ENCODE measurements around the gene ZNF624.
"Not testable (repeated sequence)": the region's sequence is repeated elsewhere in the genome, so short reads cannot be mapped to it uniquely, and the experiment has no call there.

Gene ZNF624

DNA sequence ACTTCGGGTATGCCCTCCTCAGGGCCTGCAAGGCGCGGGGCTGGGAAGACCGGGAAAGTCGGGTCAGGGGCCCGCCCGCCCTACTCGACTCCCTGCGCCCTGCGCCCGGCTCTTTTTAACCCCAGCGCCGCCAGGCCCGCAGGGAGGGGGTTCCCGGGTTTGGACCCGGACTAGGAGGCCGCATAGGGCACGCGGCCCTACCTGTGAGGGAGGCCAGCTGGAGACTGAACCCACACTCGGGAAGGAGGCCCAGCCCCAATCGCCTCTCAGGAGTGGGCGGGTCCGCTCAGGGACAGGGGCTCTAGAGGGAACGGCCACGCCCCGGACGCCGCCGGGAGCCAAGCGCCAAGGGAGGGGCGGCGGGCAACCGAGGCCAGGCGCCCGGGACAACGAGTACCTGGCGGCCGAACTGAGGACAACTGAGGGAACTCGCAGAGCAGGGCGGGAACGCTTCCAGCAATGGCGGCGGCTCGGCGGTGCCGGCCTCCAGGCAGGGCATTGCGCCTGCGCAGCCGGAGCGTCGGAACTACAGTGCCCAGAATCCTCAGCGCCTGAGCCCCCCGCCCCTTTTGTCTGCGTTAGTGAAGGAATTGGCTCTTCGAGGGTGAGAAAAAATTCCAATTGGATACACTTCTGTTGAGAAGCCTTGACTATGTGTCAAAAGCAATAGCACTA, at the start of gene ZNF624:
Gene ZNF624, minus strand, starts transcription at position 484 of the 675 bp plus-strand sequence.
- FAIRE-seq: no peak

DNA sequence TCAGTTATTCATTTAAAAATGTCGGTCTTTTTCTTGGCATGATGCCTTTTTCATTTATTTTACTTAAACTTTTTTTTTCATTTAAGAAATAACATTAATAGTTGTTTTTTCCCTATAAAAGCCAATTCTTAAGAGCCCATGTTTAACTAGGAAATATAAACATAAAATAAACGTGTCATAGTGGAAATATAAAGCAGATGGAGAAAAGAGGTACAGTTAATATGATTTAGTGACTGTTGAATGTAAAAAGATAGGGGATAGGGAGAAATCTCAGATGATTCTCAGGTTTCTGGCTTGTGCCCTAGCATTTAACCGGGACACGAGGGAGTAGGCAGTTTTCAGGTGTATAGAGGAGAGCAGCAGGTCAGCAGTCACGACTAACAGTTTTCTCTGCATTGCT, 44.0 kb upstream of the ZNF624 start:
- FAIRE-seq: not testable (repeated sequence)

DNA sequence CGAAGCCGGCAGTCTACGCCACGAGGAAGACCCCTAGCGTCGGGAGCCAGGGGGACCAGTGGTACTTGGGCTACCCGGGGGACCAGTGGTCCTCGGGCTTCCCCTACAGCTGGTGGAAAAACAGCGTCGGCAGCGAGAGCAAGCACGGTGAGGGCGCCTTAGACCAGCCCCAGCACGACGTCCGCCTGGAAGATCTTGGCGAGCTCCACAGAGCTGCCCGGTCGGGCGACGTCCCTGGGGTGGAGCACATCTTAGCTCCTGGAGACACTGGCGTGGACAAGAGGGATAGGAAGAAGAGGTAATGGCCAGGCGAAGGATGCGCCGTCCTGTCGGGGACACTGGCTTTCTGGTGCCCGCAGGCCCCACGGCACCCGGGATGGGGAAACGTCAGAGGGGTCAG, 36.8 kb upstream of the ZNF624 start:
- FAIRE-seq: not testable (repeated sequence)

DNA sequence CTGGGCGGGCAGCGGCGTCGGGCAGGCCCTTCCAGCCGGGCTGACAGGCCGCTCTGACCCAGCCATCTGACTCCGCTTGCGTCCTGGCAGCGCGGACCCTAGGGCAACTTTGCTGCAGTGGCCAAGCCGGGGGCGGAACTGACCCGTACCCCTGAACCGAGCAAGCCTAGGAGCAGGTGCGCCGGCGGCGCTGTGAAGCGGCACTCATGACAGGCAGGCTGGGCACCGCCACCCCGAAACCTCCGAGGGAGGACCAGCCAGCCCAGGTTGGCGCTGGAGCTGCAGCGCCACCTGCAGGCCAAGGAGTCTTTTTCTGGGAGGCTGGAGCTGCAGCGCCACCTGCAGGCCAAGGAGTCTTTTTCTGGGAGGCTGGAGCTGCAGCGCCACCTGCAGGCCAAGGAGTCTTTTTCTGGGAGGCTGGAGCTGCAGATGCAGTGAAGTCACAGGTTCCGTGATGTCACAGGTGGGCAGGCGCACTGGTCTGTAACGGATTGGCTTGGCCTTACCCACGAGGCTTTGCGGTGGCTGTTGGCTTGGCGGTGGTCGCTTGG, 36.2 kb upstream of the ZNF624 start, which contains the start of gene CCDC144A:
Gene CCDC144A, plus strand, starts transcription at position 511 of the 551 bp plus-strand sequence. CDS start 160 bp downstream, outside the sequence.
- not testable (repeated sequence) for FAIRE-seq

DNA sequence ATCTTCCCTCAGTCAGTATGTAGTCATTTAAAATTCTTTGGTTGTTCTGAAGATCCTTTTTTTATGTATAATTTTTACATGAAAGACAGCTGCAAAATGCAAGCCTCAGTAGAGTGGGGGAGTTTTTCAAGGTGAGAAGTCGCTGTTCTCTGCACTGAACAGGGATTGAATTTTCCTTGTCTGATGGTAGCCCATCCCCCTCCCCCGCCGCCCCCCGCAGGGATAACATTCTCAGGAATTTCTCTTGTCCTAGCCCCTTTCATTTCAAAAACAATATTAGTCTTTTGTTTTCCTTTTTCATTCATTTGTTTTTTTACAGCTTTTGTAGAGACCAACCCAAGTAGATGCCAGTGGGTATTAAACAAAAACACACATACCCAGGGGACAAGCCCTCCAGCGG, 33.5 kb upstream of the ZNF624 start:
- not testable (repeated sequence) for FAIRE-seq

DNA sequence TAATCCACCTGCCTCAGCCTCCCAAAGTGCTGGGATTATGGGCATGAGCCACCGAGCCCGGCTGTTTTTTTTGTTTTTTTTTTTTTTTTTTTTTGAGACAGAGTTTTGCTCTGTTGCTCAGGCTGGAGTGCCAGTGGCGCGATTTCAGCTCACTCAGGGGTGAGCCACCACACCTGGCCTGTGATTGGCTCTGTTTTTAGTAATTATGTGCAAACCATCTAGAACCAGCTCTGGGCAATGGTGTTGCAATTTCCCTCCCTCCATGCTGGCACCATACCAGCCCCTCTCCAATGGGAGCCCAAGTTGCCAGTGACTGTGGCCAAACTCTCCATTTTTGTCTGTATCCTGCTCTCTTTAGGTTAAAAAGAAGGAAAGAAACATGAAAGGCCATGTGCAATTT, 32.4 kb upstream of the ZNF624 start:
- not testable (repeated sequence) for FAIRE-seq

DNA sequence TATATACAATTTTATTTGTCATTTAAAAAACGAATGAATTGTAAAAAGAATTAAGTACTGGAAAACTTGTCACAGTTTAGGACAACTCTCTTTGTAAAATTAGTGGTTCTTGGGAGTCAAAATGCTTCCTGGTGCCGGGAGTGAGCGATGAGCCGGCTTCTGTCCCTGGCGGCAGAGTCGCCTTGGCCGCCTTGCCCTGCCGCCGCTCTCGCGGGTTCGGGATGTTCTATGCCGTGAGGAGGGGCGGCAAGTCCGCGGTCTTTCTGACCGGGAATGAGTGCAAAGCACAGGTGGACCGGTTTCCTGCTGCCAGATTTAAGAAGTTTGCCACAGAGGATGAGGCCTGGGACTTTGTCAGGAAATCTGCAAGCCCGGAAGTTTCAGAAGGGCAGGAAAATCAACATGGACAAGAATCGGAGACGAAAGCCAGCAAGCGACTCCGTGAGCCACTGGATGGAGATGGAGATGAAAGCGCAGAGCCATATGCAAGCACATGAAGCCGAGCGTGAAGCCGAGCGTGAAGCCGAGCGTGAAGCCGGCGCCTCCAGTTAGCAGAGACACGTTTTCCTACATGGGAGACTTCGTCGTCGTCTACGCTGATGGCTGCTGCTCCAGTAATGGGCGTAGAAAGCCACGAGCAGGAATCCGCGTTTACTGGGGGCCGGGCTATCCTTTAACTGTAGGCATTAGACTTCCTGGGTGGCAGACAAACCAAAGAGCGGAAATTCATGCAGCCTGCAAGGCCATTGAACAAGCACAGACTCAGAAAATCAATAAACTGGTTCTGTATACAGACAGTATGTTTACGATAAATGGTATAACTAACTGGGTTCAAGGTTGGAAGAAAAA, 29.9 kb upstream of the ZNF624 start:
- FAIRE-seq: not testable (repeated sequence)

DNA sequence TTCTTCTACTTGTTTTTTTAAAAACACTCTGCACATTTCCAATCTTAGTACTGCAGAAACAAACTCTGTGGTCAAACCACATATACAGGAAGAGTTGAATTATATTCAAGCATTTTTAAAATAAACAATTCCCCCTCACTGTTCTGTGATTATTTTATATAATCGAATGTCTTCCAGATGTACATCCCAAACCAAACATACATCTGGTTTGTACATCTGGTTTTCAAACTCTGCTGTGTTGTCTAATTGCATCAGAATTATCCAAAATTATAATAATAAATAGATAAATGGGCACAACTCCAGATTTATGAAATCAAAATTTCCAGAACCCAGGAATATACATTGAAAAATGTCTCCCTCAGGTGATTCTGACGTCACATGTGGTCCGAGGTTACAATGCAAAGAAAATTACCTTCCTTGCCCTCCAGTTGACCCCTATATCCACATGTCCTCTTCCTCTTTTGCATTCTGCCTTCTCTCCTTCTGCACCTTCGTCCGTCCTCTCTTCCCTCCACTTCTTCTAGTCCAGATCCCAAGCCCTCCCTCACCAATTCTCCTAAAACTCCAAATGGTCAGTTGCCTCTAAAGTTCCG, 23.1 kb upstream of the ZNF624 start:
- FAIRE-seq: no peak

DNA sequence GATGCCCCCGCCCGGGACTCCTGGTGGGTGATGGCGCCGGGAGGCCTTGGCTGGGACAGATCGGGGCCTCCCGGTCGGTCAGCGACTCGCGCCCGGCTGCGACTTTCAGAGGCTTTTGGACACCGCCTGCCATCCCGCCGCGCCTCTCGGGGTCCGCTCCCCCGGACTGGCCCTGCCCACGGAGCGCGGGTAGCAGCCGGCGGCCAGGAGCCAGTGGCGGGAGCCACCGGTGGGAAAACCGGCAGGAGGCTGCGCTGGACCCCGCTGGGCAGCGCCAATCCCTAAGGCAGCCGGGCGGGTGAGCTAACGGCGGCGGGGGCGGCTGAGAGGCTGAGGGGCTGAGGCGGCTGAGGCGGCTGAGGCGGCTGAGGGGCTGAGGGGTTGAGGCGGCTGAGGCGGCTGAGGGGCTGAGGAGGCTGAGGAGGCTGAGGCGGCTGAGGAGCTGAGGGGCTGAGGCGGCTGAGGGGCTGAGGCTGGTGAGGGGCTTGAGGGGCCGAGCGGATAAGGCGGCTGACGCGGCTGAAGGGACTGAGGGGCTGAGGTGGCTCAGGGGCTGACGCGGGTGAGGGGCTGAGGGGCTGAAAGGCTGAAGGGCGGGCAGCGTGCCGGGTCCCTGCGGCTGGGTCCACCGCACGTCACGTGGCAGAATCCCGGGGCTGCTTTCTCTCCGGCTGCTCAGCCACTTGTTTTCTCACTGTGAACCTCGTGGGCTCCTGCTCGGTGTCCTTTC, 13.4 kb upstream of the ZNF624 start:
- not testable (repeated sequence) for FAIRE-seq

DNA sequence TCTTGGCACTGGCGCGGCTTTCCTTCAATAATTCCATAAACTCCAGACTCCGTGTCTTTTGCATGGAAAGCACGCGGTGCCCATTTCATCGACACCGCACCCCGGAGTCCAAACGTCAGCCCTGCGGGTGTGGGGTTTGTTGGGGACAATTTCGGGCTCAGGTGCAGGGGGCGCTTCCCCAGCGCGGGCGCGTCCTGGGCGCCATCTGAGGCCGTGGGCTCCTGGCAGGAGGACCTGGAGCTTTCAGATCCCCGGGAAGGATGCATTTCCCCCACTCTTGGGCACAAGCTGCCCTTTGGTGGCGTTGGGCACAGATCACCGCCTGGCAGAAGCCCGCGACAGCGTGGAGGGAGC, 12.9 kb upstream of the ZNF624 start:
- FAIRE-seq: not testable (repeated sequence)

DNA sequence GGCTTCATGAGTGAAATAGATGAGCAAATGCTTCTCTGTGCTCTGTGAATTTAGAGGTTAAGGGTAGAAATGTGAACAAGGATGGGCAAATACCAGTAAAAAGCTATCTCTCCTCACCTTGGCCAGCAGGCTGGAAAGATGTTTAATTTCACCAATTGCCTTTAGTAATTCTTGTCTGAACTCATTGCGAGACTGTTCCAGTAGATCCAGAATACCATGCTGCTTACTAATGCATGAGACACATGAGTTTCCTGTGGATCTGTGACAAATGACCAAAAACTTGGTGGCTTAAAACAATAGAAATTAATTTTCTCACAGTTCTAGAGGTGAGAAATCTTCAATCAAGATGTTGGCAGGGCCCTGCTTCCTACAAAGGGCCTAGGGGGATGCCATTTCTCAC, 9.3 kb upstream of the ZNF624 start:
- FAIRE-seq: no peak

DNA sequence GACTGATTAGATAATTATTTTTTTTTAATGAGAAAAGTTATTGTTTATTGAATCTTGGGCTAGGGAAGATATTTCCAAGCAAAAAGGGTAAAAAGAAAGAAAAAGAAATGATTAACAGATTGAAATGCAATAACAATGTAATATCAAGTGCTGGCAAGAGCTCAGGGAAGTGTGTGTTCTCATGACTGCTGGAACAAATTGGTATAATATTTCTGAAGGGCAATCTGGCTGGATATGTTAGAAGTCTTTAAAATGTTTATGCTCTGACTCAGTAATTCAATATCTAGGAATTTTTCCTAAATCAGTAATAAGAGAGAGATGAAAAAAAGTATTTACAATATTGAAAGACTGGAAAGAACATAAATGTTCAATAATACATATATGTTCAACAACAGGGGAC, 7.6 kb upstream of the ZNF624 start:
- peak; percentile 96 for FAIRE-seq

DNA sequence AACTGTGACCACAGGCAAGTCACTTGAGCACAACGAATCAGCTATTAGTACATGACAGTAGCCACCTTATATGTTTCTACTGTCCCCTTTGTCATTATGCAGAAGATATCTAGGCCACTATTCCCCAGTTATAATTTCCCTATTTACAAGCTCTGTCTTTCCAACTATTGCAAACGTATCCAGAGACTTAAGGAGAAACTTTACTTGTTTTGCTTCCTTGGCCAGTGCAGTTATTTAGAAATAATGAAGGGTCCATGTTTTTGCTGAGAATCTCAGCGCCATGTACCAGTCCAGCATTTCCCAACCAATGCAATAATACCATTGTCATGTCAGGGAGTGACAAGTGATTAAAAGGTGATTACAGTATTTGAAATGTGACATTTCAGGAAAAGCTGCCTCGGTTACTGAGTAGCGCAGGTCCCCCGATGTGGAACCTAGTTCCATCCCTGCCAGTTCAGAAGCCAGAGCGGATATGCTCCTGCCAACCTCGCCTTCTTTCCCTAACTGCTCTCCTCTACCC, 743 bp downstream of the ZNF624 start:
- no peak for FAIRE-seq

DNA sequence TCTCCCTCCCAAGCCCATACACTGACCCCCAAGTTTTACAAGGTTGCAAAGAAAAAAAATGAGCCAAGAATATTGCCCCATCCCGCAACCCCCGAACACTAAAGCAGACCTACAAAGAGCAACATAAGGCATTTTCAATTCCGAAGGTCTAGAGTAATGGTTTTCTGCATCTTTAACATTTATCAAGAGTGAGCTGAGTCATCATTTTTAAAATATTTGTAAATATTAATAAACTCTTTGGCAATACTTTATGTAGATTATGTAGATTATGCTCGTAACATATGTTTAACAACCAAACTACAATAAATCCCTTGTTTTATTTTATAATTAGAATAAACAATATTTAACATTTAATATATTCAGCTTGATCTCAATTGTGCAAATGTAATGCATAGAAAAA, 1.4 kb downstream of the ZNF624 start:
- no peak for FAIRE-seq

DNA sequence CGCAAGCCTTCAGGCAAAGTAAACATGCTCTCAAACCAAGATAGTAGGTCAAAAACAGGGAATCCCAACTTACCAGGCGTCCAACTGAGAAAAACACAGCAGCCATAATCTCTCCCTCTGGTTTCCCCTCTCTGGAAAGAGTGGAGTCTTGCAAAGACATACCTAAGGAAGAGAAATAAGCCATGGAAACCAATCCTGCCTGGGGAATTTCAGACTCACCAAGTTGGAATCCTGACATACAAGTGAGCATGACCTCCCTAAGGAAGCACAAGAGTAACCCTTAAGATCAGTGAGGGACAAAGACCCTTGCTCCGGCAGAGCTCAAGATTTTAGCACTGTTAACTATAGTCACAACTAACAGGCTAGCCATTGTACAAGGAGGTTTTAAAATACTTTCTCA, 4.1 kb downstream of the ZNF624 start:
- FAIRE-seq: no peak

DNA sequence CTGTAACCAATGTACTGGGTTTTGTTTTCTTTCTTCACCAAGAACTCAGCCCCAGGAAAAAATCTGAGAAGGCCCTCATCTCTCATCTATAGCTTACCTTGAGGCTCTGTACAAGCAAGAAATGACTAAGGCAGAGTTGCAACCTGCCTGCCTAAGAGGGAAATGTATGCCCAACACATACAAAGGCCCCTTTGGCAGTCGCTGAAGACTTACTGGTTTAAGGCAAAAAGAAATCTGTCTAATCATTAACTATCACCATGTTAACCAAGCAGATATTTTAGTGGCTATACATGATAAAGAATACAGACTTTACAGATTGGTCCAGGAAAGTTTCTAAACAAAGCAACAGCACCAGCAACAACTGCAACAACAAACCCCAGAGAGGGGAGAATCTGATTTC, 14.2 kb downstream of the ZNF624 start:
- no peak for FAIRE-seq

DNA sequence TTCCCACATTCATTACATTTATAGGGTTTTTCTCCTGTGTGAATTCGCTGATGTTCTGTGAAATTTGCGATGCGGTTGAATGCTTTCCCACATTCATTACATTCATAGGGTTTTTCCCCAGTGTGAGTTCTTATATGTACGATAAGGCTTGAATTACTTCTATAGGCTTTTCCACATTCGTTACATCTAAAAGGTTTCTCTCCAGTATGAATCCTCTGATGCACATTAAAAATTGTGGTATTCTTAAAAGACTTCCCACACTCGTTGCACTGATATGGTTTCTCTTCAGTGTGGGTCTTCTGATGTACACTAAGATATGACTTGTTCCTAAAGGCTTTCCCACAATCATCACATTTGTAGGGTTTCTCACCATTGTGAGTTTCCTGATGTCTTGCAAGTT, 30.4 kb downstream of the ZNF624 start:
- FAIRE-seq: no peak

DNA sequence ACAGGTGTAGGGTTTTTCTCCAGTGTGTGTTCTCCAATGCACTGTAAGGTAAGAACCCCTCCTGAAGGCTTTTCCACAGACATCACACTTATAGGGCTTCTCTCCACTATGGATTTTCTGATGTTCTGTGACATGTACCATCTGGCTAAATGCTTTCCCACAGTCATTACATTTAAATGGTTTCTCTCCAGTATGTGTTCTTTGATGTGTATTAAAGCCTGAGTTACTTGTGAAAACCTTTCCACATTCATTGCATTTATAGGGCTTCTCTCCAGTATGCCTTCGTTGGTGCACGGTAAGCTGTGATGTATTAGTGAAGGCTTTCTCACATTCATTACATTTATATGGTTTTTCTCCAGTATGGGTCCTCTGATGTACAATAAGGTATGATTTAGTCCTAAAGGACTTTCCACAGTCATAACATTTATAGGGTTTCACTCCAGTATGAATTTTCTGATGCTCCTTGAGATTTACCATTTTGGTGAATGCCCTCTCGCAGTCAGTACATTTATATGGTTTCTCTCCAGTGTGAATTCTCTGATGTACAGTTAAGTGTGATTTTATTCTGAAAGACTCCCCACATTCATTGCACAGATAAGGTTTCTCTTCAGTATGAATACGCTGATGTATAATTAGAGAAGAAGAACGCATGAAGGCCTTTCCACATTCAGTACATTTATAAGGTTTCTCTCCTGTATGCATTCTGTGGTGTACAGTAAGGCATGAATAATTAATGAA, 30.9 kb downstream of the ZNF624 start:
- FAIRE-seq: no peak

DNA sequence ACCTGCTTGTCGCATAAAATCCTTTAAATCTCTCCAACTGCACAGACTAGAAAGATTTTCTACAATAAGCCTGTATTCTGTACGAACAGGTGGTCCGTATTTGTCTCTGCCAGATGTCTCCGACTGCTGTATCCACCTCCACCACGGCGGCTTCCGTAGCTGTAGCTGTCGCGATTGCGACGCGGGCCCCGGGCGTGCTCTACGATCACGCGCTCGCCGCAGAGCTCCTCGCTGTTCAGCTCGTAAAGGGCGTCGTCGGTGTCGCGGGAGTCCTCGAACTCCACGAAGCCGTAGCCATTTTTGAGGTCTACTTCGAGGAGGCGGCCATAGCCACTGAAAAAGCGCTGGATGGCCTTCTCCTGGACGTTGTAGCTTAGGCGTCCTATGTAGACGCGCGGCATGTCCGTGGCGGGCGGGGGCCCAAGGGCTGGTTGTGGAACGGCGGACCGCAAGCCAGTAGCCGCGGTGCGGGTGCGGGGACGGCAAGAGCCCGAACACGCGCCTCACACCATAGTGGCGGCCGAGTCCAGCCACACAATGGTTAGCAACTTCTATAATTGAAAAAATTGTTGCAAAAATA, 36.1 kb downstream of the ZNF624 start:
- no peak for FAIRE-seq

DNA sequence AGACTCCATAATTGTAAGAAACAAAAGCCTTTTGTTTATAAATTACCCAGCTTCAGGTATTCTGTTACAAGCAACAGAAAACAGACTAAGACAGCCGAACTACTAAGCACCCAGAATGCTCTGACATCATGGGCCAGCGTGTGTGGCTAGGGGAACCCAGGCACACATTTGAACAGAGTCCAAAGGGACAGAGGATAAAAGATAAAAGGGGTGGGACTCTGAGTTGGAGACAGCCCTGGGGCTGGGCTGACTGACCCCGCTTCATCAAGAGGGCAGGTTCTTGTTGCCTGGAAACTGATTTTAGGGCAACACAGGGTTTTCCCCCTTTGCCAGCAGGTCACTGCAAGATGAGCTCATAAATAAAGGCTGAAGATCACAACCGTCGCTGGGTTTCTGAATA, 54.1 kb downstream of the ZNF624 start:
- FAIRE-seq: no peak

DNA sequence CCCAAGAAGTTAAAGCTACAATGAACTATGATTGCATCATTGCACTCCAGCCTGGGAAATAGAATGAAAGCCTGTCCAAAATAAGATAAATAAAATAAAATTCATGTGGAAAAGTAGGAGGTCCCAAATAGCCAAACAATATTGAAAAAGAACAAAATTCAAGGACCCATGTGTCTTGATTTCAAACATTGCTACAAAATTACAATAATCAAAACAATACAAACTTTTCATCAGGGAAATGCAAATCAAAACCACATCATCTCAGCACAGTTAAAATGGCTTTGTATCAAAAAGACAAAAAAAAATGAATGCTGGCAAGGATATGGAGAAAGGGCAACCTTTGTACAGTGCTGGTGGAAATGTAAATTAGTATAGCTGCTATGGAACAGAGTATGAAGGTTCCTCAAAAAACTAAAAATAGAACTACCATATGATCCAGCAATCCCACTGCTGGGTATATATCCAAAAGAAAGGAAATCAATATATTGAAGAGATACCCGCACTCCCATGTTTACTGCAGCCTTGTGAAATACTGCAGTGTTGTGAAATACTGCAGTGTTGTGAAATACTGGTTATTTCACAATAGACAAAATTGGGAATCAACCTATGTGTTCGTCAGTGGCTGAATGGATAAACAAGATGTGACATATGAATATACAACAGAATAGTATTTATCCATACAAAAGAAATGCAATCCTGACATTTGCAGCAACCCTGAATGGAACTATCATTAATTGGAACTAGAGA, 60.1 kb downstream of the ZNF624 start:
- no peak for FAIRE-seq

Data from colon (tissue), 2 donors.